PC-9 (cell line): ENCODE data around the gene PPP1R2.

Experiments used
- CTCF ChIP-seq: fragments of 200-600 bp; sonication (generic); conservative IDR thresholded peaks from 2 replicates; pipeline ENCODE4 v1.6.1; 2017; ENCODE audit warnings: mixed run types, antibody characterized with exemption, mild to moderate bottlenecking, moderate library complexity
- EZH2 ChIP-seq: fragments of 200-600 bp; sonication (generic); IDR thresholded peaks from 2 replicates; pipeline ENCODE4 v1.8.0; 2017; ENCODE audit warnings: antibody characterized with exemption, low read depth

GRCh38 chr3:195544230-195544536 lies 1.1 kb upstream of the PPP1R2 start:
- TF ChIP-seq CTCF (no peak), EZH2 (no peak)
